ENCODE results near the gene ATP6V1B1.

The ATP6V1B1 gene

DNA sequence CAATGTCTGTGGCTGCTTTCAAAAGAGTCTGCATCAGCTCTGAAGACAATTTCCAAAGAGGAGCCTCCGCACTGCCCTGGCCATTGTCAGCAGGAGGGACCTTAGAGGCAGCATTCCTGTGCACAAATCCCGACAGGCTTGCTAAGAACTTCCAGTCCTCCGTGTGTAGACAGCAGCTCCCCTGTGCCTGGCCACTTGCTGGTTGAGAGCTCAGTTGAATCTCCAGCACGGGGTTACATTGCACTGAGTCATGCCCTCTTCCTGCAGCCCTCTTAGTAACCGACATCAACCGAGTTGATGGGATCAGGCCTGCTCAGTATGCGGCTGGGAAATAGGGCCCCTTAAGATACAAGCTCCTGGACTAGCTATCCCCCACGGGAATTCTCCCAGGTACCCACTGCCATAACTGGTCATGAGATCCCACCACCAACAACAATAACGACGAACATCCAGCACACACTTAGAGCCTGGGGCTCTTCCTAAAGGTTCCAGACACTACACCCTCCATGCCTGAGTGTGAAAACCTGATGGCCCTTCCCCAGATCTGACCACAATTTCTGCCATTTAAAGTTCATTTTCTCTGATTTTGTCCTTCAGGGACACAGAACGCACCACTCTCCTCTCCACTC is 12.0 kb downstream of the ATP6V1B1 start:
- no peak for DNase-seq (ENCODE audit: extremely low read depth, insufficient read length)
- H3K36me3 ChIP-seq (ENCODE audit: control insufficient read depth, insufficient read depth, low read length), result no peaks in the 10 kb centered on the region
- H3K4me3 ChIP-seq (replicated peaks; ENCODE audit: low read depth, low read length), result no peak overlapping the region
- H3K27me3 ChIP-seq (replicated peaks; ENCODE audit: control insufficient read depth, insufficient read depth, low read length), result peaks cover 2% of the 10 kb centered on the region; the same call in 1 of the 2 replicates
- TF ChIP-seq, protein P1, sequence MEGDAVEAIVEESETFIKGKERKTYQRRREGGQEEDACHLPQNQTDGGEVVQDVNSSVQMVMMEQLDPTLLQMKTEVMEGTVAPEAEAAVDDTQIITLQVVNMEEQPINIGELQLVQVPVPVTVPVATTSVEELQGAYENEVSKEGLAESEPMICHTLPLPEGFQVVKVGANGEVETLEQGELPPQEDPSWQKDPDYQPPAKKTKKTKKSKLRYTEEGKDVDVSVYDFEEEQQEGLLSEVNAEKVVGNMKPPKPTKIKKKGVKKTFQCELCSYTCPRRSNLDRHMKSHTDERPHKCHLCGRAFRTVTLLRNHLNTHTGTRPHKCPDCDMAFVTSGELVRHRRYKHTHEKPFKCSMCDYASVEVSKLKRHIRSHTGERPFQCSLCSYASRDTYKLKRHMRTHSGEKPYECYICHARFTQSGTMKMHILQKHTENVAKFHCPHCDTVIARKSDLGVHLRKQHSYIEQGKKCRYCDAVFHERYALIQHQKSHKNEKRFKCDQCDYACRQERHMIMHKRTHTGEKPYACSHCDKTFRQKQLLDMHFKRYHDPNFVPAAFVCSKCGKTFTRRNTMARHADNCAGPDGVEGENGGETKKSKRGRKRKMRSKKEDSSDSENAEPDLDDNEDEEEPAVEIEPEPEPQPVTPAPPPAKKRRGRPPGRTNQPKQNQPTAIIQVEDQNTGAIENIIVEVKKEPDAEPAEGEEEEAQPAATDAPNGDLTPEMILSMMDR (IDR thresholded peaks at IDR 0.05; ENCODE audit: insufficient read depth, low read length, poor library complexity, severe bottlenecking), result no peak

DNA sequence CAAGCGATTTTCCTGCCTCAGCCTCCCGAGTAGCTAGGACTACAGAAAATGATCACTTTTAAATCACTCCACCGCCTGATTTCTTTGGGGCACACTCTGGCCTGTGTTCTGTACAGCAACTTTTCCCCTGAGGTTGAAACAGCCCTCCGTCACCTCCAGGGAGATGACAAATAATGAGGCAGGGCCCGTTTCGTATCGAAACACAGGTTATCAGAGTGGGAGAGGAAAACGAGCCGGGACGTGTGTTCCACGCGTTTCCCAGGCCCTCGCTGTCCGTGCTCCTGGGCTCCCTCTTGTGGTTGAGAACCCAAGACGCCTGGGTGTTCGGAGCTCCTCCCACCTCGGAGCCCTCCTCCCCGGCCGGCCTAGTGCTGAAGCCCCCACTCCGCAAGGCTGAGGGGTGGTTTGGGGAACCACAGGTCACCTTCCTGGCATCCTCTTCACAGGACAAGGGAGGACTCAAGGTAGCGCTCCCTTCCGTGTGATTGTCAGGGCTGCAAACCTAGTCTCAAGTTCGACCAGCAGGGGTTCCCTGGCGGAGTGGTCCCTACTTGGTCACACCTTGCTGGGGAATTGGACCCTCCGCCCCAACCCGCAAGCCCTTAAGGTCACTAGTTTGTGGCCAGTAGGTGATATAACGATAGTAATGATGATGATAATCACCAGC is 12.8 kb downstream of the ATP6V1B1 start:
- H3K4me3 ChIP-seq (replicated peaks; ENCODE audit: low read depth, low read length), result no peak overlapping the region; the same call in 1 of the 2 replicates
- no peaks in the 10 kb centered on the region for H3K36me3 ChIP-seq (ENCODE audit: control insufficient read depth, insufficient read depth, low read length)
- no peaks in the 10 kb centered on the region; the same call in 1 of the 2 replicates for H3K27me3 ChIP-seq (replicated peaks; ENCODE audit: control insufficient read depth, insufficient read depth, low read length)

DNA sequence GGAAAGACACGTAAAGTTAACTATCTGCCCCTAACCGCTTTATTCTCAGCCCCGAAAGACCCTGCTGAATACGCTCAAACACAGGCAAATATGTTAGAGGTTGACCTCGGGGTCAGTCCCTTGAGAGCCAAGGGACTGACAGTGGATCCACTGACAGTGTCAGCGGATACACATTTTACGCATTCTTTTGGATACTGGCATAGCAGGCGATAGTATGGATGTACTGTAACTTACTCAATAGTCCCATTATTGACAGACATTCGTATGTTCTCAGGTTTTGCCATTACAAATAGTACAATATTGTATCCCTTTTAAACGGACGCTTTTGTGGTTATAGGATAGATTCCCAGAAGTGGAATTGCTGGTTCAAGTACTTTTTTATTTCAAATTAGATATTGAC is 13.4 kb downstream of the ATP6V1B1 start:
- H3K36me3 ChIP-seq (ENCODE audit: control insufficient read depth, insufficient read depth, low read length), result no peaks in the 10 kb centered on the region
- DNase-seq (ENCODE audit: extremely low read depth, insufficient read length), result no peak
- H3K27me3 ChIP-seq (replicated peaks; ENCODE audit: control insufficient read depth, insufficient read depth, low read length), result no peaks in the 10 kb centered on the region; the same call in 1 of the 2 replicates
- TF ChIP-seq, protein P1 (IDR thresholded peaks at IDR 0.05; ENCODE audit: insufficient read depth, low read length, poor library complexity, severe bottlenecking), result no peak
- H3K4me3 ChIP-seq (replicated peaks; ENCODE audit: low read depth, low read length), result no peak overlapping the region

More for the DNA sequence above, 12.8 kb downstream of the ATP6V1B1 start:
- TF ChIP-seq, protein P1 (IDR thresholded peaks at IDR 0.05; ENCODE audit: insufficient read depth, low read length, poor library complexity, severe bottlenecking), result peak; percentile 86
- DNase-seq (ENCODE audit: extremely low read depth, insufficient read length), result peak; percentile 59

DNA sequence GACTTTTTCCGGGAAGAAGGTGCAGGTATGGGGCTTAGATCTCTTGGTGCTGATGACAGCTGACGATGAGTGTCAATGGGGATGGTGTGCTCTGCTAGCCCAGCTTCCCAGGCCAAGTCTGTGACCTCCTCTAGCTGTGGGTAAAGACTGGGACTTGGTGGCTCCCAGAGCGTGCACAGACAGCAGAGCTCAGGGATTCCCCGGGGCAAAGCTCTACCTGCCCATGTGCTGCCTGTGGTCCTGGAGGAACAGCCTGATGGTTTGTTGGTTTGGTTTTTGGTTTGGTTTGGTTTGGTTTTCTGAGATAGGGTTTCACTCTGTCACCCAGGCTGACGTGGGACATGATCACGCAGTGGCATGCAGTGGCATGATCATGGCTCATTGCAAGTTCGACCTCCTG is 19.2 kb downstream of the ATP6V1B1 start:
- H3K4me3 ChIP-seq (replicated peaks; ENCODE audit: low read depth, low read length), result no peak overlapping the region
- no peaks in the 10 kb centered on the region; the same call in 1 of the 2 replicates for H3K27me3 ChIP-seq (replicated peaks; ENCODE audit: control insufficient read depth, insufficient read depth, low read length)
- TF ChIP-seq, protein P1 (IDR thresholded peaks at IDR 0.05; ENCODE audit: insufficient read depth, low read length, poor library complexity, severe bottlenecking), result no peak
- H3K36me3 ChIP-seq (ENCODE audit: control insufficient read depth, insufficient read depth, low read length), result no peaks in the 10 kb centered on the region
- DNase-seq (ENCODE audit: extremely low read depth, insufficient read length), result no peak

DNA sequence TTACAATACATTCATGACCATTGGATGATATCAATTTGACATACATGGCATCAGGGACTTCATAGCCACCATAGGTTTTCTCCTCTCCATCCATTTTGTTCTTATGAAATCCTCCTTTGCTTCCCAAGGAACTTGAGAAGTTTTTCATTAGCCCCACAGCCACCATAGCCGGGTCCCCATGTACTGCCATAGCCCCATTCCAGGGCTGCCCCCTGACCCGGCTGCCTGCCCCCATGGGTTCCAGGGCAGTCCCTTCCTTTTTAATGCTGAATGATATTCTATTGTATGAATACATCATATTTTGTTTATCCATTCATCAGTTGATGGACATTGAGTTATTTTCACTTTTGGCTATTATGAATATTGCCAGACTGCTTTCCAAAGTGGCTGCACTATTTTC is 20.4 kb downstream of the ATP6V1B1 start:
- DNase-seq (ENCODE audit: extremely low read depth, insufficient read length), result no peak
- H3K27me3 ChIP-seq (replicated peaks; ENCODE audit: control insufficient read depth, insufficient read depth, low read length), result no peaks in the 10 kb centered on the region; the same call in 1 of the 2 replicates
- H3K4me3 ChIP-seq (replicated peaks; ENCODE audit: low read depth, low read length), result no peak overlapping the region
- TF ChIP-seq, protein P1 (IDR thresholded peaks at IDR 0.05; ENCODE audit: insufficient read depth, low read length, poor library complexity, severe bottlenecking), result no peak
- H3K36me3 ChIP-seq (ENCODE audit: control insufficient read depth, insufficient read depth, low read length), result no peaks in the 10 kb centered on the region
